ENCODE data around the gene FRMD8. TPM values are rescaled to one million over a fixed set of nuclear protein-coding genes. Genes with fewer than 3 reads are reported as not detected.

Gene FRMD8
- total and polyA plus RNA-seq, 9 of the 15 experiments (the other 6 are each of a cell fraction or from before 2014, with no cell fraction given): 4.5 to 54.5 (median 15.8) TPM

GRCh38 chr11:65356394-65356972 is 30.0 kb upstream of the FRMD8 start:
- ChIA-PET POLR2A (interaction anchor here (0.6 to 15.6 kb wide), 12 partner anchors 8 to 148 kb away, joined by 3 to 253 read pairs (median 4); partner anchors contain the start of genes DPF2, MALAT1 and NEAT1), CTCF (ENCODE audit: low intra/inter-chr PET ratio) (no interaction called here)
- no peaks in the 10 kb centered on the region for H3K9me3 ChIP-seq (replicated peaks; ENCODE audit: control insufficient read depth, insufficient read depth, low read depth, low read length)
- no peaks in the 10 kb centered on the region for H3K79me2 ChIP-seq (ENCODE audit: control insufficient read depth, insufficient read depth, low read length)
- H3K4me2 ChIP-seq (ENCODE audit: insufficient read depth, low read length): no peak overlapping the region
- no peaks in the 10 kb centered on the region for H3K9me1 ChIP-seq (ENCODE audit: control insufficient read depth, insufficient read depth, low read length)
- no peak overlapping the region for H2AFZ ChIP-seq (ENCODE audit: low read depth, low read length)
- no peak for FAIRE-seq
- no TSS peak for BruUV-seq (replicated peaks)
- H3K27ac ChIP-seq (ENCODE audit: extremely low read depth, low read depth, low read length): no peak overlapping the region
- peaks cover 13% of the 10 kb centered on the region; the same call in 1 of the 3 replicates for H3K36me3 ChIP-seq (ENCODE audit: control insufficient read depth, insufficient read depth, low read length)
- peaks cover 25 to 48% of the 10 kb centered on the region in 2 experiments for H3K4me1 ChIP-seq (replicated peaks in 1 of 2; ENCODE audit: control insufficient read depth in 2 of 2, insufficient read depth in 2 of 2, low read length in 2 of 2)
- H3K27me3 ChIP-seq (ENCODE audit: control insufficient read depth in 2 of 2, insufficient read depth in 2 of 2, low read length in 2 of 2): no peaks in the 10 kb centered on the region
- in situ Hi-C loops (cut with MboI) (no loop called here), intact Hi-C loops (cut with micrococcal nuclease) (no loop called here)
- TF ChIP-seq FIP1L1 (IDR thresholded peaks at IDR 0.05; ENCODE audit: low read depth, low read length, poor library complexity, severe bottlenecking) (peak; percentile 8), ZNF778 (CRISPR knock-in tag; IDR thresholded peaks at IDR 0.05) (no peak), TGIF2 (CRISPR knock-in tag; IDR thresholded peaks at IDR 0.05) (0 out of 2 replicates have a peak, but pooled peaks have one; percentile 14), ZNF282 (CRISPR knock-in tag; IDR thresholded peaks at IDR 0.05) (no peak), ZNF12 (CRISPR knock-in tag; IDR thresholded peaks at IDR 0.05) (no peak), RERE (CRISPR knock-in tag; IDR thresholded peaks at IDR 0.05; ENCODE audit: borderline replicate concordance) (0 out of 2 replicates have a peak, but pooled peaks have one; percentile 28), MTA2 (IDR thresholded peaks at IDR 0.05; ENCODE audit: low read depth) (no peak), PRPF4 (IDR thresholded peaks at IDR 0.05; ENCODE audit: insufficient read depth, low read depth, low read length, poor library complexity, severe bottlenecking) (no peak), ZBTB33 (CRISPR knock-in tag; IDR thresholded peaks at IDR 0.05) (no peak), NKRF (IDR thresholded peaks at IDR 0.05; ENCODE audit: borderline replicate concordance) (no peak), RBM17 (IDR thresholded peaks at IDR 0.05; ENCODE audit: borderline replicate concordance, low read depth, low read length) (no peak), YBX1 (IDR thresholded peaks at IDR 0.05) (no peak)
- no peak overlapping the region for H3K4me3 ChIP-seq
- H4K20me1 ChIP-seq (replicated peaks; ENCODE audit: control insufficient read depth, insufficient read depth, low read length): peaks cover 10% of the 10 kb centered on the region; the same call in 1 of the 2 replicates
- no peak for ATAC-seq
- WGBS (ENCODE audit: insufficient coverage, low coverage, missing lambda C conversion rate): 86% methylated on average over 25 of the region's 30 CpGs
- no peak for DNase-seq (ENCODE audit: extremely low read depth in 1 of 4, low spot score in 3 of 4)
- H3K9ac ChIP-seq (ENCODE audit: insufficient read depth in 1 of 2, low read depth in 2 of 2, low read length in 2 of 2): peak overlapping the region in 1 of 2 experiments; percentile 53; a peak in 1 of 4 replicates

All from K562 (cell line).